Endometrial microvascular endothelial cells (primary cell): ENCODE results near the gene PLA2G2C. TPM values are rescaled to one million over a fixed set of nuclear protein-coding genes. Genes with fewer than 3 reads are reported as not detected.
"Not testable (repeated sequence)": the region's sequence is repeated elsewhere in the genome, so short reads cannot be mapped to it uniquely, and the experiment has no call there.

Experiments
- in situ Hi-C: cut with HindIII; loops from 2 replicates; pipeline ENCODE4 v1.10.0; 2017; ENCODE audit warnings: low sequenced_read_pairs, low pct_unique_long_range_greater_than_20kb; ENCODE audit errors: inconsistent ontology term
- total RNA-seq: library from RNA; depleted of rRNA; stranded (reverse); fragments of >200 nt; gene quantifications from one replicate; pipeline ENCODE4 v1.2.3, GENCODE V29; 2015; ENCODE audit errors: inconsistent ontology term

The PLA2G2C gene
- total RNA-seq, 1 donor from 2014 or later = not detected

DNA sequence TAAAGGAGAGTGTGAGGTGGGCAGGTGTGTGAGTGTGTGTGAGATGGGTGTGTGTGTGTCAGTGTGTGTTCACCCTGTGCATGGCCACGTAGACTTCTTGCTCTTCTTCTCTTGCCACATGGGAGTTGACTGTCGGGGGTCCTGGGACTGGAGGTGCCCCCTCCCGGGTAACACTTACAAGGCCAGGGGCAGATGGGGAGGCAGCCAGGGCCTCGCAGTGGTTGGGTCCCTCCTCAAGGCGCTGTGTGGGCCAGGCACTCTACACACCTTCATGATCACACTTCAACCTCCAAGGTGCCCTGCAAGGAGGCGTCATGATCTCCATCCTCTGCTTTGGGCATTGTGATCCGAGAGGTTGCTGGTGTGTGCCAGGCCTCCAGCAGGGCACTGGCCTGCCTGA, 44.9 kb downstream of the PLA2G2C start:
- in situ Hi-C loops = no loop called here

DNA sequence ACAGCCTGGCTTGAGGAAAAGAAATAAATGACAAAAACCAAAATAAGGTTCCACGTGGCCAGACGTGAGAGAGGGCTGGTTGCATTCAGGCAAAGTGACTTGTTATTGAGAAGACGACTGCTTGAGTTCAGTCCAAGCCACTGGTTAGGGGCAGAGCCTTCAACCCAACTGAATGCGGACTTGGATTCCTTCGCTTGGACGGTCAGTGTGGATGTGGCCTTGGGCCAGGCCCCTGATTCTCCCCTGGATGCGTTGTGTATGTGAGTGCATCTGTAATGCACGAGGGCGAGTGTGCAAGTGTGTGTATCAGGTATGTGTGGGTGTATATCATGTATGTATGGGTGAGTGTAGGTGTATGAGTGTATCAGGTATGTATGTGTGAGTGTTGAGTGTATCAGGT, 45.3 kb downstream of the PLA2G2C start:
- in situ Hi-C loops = no loop called here

DNA sequence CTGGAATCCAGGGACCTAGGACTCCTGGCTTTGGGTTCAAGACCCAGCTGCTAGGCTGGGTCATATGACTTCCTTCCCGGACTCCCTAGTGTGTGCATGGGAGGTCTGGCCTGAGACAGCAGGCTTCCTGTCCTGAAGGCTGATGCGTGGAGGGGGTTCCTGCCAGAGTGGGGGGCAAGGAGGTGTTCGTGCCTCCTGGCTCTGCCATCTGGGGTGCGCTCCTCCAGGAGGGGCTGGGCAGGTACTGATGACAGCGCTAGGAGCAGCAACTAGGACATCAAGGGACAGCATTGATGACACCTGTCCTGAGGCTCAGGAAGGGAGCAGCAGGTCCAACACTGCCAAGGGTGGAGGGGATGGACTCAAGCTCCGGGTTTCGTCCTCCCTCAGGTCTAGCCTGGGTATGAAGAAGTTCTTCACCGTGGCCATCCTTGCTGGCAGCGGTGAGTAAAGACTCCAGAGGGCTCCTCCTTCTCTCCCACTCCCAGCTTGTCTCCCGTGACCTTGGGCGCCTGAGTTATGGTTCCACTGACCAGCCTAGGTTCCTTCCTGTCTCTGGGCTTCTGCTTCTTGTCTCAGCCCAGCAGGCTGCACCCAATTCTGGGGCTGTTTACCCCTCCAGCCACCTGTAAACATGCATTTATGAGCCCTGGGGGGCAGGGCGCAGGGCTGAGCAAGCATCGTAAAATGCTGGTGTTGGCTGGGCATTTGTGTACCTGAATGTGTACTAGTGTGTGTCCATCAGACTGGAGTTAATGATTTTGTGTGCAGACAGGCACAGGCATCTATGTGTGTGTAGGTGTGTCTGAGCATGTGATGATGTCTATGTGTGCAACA, 46.3 kb downstream of the PLA2G2C start:
- in situ Hi-C loops = no loop called here

DNA sequence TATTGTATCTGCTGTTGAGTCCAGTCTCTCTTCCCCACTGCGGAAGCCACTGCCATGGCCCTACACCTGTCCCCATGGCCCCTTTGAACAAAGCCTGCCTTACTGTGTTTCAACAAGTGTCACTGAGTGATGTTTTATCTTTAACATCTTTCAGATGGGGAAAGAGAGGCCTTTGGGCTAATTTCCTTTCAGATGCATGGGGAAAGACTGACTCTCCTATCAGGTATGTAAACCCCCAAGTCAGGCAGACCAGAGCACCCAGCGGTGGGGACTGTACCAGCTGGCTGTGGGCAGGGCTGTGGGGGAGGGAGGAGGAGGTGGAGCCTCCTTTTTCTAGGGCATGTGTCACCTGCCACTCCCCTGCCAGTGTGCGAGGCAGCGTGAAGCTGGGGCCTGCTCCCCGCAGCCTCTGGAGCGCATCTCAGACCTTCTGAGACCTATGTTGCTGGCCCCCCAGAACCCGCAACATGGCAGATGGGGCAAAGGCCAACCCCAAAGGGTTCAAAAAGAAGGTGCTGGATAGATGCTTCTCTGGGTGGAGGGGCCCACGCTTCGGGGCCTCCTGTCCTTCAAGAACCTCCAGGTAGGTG, 47.3 kb downstream of the PLA2G2C start, which contains the start of gene PLA2G2F:
Gene PLA2G2F, plus strand, starts transcription at position 363 of the 590 bp plus-strand sequence. Its CDS starts 105 bp downstream, at position 468.
- in situ Hi-C loops = no loop called here

DNA sequence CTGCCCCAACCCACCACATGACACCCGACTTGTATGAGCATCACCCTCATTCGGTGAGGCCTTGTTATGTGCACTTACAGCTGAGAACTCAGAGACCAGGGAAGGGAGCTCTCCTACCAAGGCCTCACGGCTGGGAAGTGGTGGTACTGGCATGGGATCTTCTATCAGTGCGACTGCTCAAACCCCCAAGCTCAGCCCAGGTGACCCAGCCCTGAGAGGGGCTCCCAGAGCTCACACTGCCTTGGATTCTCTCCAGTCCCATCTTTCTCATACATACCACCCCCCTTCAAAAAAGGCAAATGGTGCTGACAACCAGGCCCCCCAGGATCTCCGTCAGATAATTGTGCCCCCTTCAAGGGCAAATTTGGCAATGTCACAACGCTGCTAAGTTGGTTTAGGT, 48.0 kb downstream of the PLA2G2C start:
- in situ Hi-C loops = no loop called here

DNA sequence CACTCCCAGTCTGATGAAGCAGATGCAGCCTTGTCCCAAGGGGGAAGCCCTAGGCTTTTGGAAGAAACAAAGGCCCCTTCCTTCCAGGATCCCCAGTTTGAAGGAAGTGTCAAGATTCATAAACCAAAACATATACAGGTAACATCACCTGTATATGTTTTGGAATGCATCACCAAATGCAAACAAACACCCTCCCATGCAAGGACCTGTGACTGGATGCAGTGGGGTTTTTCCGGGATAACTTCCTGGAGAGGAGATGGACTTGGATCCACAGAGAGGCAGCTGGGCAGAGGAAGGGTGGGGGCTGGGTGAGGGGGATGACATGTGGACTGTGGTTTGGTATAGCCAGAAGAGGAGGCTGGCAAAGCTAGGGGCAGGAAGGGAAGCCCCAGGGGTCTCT, 48.7 kb downstream of the PLA2G2C start:
- in situ Hi-C loops = no loop called here

DNA sequence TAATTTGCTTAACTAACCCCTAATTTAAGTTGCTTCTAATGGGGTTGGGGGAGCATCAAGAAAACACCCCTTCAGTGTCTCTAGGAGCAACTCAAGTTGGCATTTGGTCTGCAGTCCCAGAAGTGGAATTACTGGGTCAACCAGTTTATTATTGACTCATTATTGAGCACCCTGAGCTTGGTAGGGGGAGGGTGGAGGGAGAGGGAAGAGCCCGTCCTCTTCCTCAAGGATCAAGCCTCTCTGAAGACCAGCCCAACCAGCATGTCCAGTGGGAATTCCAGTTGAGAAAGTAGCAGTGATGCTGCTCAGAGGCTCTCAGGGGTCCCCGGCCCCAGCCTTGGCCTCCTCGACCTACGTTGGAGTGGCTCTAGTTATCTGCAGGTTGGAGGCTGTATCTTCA, 49.3 kb downstream of the PLA2G2C start:
- in situ Hi-C loops = no loop called here

DNA sequence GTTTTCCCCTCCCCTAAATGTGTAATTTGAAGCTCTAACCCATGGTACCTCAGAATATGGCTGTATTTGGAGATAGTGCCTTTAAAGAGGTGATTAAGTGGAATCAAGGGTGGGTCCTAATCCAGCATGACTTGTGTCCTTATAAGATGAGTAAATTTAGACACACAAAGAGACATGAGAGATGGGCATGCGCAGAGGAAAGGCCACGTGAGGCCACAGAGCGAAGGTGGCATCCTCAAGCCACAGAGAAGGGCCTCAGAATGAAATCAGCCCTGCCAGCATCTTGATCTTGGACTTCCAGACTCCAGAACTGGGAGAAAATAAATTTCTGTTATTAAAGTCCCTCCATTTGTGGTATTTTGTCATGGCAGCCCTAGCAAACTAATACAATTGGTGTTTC, 50.1 kb downstream of the PLA2G2C start:
- in situ Hi-C loops = no loop called here

DNA sequence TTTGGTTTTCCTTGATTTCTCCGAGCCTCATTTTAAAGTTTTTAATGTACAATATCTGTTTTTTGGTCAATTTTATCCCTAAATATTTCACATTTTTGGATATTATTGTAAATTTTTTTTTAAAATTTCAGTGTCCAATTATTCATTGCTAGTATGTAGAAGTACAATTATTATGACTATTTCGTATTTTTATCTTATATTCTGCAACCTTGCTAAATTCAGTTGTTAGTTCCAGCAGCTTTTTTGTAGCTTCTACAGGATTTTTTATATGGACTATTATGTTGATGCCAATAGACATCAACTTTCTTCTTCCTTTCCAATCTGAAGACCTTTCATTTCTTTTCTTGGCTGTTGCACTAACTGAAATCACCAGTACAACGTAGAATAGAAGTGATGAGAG, 51.3 kb downstream of the PLA2G2C start:
- in situ Hi-C loops = no loop called here

DNA sequence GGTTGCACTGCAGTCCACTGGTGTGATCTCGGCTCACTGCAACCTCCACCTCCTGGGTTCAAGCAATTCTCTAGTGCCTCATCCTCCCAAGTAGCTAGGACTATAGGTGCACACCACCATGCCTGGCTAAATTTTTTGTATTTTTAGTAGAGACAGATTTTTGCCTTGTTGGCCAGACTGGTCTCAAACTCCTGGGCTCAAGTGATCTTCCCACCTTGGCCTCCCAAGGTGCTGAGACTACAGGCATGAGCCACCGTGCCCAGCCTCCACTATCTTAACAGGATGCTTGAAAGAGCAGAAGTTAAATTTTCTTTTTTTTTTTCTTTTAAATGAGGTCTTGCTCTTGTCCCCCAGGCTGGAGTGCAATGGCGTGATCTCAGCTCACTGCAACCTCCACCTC, 55.8 kb downstream of the PLA2G2C start:
- in situ Hi-C loops = not testable (repeated sequence)

DNA sequence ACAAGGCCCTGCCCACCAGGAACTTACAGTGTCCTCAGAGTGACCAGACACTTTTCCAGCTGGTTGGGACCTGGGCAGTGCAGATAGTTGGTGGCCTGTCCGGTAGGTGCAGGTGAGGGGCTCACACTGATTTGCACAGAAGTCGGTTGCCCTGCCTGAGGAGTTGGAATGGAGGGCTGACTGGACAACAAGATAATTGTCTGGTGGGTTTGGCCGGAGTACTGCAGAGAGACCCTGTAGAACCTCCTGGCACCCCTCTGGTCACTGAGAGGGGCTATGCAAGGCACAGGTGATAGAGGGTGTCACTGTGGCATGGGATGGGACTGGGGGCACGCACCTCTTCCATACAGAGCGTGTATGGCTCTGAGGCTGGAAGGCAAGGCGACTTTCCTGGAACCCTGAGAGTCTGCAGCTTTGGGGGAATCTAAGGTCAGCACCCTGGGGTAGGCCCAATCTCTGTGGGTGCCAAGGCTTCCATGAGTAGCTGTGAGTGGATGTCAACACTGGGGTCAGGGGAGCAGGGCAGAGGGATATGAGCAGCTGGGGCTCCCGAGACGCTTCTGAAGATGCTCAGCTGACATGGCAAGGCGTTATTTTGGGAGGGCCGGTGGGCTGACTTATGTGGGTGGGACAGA, 59.4 kb downstream of the PLA2G2C start:
- in situ Hi-C loops = no loop called here

DNA sequence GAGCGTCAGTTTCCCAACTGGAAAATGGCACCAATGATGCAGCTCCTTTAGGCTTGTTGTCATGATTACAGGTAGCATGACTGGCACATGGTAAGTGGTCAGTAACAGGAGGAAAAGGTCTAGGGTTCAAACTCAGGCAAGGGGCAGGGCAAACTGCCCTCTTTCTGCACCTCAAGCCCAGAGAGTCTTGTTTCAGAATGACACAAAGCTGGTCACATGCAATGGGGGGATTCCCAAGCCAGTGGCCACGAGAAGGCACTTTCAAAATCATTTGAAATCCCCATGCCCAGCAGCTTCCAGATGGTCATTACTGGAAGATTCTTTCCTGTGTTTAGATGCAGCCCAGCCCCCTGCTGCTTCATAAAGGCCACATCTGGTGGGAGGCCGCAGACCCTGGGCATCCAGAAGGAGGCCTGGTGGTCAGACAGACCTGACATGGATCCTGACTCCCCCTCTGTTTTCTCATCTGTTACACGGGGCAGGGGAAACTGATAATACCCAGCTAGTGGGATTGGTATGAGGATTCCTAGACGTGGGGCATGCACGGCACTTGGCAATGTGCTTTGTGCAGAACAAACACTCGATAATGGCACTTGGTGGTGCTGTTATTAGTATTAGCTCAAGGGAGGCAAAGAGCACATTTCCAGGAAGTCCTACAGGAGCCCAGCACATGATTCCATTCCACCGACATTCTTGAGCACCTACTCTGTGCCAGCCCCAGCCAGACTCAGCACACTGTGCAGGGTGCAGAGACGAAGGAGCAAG, 60.1 kb downstream of the PLA2G2C start:
- in situ Hi-C loops = no loop called here

DNA sequence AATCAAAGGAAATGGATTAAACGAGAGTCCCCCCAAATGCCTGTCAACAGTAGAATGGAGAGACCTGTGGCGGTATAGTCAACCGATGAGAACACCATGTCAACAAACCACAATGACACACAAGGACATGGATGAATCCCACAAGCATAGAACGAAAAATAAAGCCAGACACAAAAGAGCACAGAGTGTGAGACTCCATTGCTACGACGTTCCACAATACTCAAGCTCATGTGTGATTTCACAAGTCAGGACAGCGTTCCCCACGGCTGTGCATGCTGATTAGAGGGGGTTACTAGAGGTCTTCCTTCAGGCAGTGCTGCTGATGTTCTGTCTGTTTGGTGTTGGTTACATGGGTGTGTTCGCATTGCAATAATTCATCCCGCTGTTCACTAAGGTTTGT, 61.2 kb downstream of the PLA2G2C start:
- in situ Hi-C loops = no loop called here

DNA sequence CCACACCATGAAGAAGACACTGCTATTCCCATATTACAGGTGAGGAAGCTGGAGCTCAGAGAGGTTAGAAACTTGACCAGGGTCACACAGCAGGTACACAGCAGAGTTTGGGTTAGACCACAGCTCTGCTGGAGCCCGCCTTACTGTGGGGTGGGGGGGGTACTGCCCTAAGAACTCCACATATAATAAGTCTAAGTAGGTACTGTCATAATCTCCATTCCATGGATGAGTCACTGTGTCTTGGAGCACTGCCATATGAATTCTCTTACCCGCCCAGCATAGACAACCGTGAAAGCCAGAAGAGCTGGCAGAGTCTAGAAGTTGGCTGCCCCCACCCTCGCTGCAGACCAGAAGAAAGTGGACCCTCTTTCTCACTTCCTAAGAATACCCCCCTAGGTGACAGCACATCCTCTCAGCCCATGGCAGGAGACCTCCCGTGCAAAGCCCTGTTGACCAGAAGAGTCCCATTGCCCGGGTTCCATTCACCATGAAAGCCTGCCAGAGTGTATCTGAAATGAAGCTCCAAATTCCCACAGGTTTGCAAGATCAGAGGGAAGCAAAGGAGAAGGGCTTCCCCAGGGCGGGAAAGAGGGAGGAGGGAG, 61.8 kb downstream of the PLA2G2C start:
- in situ Hi-C loops = no loop called here

DNA sequence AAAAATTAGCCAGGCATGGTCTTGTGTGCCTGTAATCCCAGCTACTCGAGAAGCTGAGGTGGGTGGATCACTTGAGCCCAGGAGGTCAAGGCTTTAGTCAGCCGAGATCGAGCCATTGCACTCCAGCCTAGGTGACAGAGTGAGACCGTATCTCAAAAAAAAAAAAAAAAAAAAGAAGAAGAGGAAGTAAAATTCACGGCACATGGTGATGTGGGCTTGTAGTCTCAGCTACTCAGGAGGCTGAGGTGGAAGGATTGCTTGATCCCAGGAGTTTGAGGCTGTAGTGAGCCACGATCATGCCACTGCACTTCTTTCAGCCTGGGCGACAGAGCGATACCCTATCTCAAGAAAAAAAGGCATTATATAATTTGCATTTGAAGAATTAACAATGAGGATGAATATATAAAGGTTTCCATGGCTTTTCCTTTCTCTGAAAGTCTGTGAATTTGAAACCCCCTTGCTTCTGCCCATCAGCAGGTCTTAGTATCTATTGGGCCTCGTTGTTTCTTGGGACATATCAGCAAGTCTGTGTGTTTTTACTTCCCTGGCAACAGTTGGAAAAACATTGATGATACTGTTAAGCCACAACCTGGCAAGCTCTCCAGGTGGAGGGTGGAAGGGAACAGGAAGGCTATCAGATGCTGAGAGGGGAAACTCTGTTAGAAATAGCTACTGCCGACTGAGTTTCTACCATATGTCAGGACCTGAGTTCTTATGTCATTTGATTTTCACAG, 62.4 kb downstream of the PLA2G2C start:
- in situ Hi-C loops = no loop called here

DNA sequence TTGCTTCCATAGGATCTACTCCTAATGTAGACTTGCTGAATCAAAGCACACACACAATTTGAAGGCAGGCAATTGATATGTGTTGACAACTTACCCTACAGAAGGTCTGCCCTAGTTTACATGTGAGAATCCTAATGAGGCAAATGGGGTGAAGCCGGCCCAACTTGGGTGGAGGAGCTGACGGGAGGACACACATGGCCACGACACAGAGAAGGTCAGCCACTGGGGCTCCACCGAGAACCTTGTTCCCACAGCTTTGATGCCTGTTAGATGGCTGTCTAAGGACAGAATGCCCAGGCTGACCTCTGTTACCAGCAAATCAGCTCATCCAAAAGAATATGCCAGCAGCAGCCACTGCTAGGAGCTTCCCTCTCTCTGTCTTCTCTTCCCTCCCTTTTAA, 65.5 kb downstream of the PLA2G2C start:
- in situ Hi-C loops = no loop called here

DNA sequence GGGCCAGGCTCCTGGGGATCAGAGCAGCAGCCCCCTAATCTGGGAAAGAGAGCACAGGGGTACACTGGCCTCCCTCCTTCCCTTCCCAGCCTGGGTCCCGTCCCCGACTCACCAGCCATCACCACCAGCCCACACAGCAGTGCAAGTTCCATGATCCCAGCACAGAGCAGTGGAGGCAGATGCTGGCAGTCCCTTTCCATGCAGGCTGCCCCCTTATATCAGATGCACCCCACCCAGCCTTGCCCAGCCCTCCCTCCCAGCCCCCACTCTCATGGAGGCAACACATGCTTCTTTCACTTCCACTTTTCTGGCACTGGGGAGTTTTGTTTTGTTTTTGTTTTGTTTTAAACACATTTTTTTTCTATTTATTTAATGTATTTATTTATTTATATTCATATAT, 67.0 kb downstream of the PLA2G2C start, which contains the start of gene PLA2G2D:
Gene PLA2G2D, minus strand, starts transcription at position 190 of the 400 bp plus-strand sequence. Its CDS starts 38 bp downstream, at position 152.
- in situ Hi-C loops = no loop called here

DNA sequence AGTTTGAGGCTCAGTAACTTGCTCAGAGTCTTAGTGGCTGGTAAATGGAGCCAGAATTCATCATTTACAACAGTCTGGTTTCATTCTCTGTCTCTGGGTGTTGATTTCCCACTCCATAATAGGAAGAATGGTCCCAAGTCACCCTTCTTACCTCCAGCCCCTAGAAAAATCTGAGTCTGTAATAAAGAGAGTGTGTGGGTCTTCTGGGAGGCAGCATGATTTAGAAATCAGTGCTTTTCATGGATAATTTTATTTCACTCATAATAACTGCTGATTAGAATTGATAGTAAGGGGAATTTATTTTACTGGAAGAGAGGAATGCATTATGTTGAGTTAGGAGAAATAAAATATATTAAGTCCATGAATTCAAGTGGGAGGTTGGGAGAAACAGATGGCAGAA, 69.1 kb downstream of the PLA2G2C start:
- in situ Hi-C loops = no loop called here
